GM23248 (cell line): ENCODE measurements around the gene GATM. TPM values are rescaled to one million over a fixed set of nuclear protein-coding genes. Genes with fewer than 3 reads are reported as not detected.

Source experiments
- DNase-seq: peaks from one replicate; pipeline ENCODE4 v3.0.0-alpha.2; 2015
- H2AFZ ChIP-seq: fragments of 200-600 bp; sonication (generic); 2 replicates; pipeline ENCODE4 v1.6.1; 2016; ENCODE audit warnings: antibody characterized with exemption
- H3F3A ChIP-seq: fragments of 200-600 bp; sonication (generic); 2 replicates; pipeline ENCODE4 v1.6.1; 2016; ENCODE audit warnings: mild to moderate bottlenecking, antibody characterized with exemption, mixed run types; ENCODE audit not compliant: insufficient read depth
- H3K27ac ChIP-seq: fragments of 200-600 bp; sonication (generic); 2 replicates; pipeline ENCODE4 v1.5.1; 2016; ENCODE audit warnings: mild to moderate bottlenecking
- H3K27me3 ChIP-seq: fragments of 200-600 bp; sonication (generic); replicated peaks from 2 replicates; pipeline ENCODE4 v1.6.1; 2016; ENCODE audit warnings: mild to moderate bottlenecking; ENCODE audit not compliant: insufficient read depth
- H3K36me3 ChIP-seq: fragments of 200-600 bp; sonication (generic); 2 replicates; pipeline ENCODE4 v1.6.1; 2016; ENCODE audit warnings: low read depth, mild to moderate bottlenecking
- H3K4me1 ChIP-seq: fragments of 200-600 bp; sonication (generic); 2 replicates; pipeline ENCODE4 v1.6.1; 2016; ENCODE audit warnings: mild to moderate bottlenecking; ENCODE audit not compliant: insufficient read depth
- H3K4me2 ChIP-seq: fragments of 200-600 bp; sonication (generic); one replicate; pipeline ENCODE4 v1.6.1; 2016; ENCODE audit warnings: mild to moderate bottlenecking; ENCODE audit not compliant: unreplicated experiment
- H3K4me3 ChIP-seq: fragments of 200-600 bp; sonication (generic); 2 replicates; pipeline ENCODE4 v1.5.1; 2016; ENCODE audit warnings: mild to moderate bottlenecking
- H3K79me2 ChIP-seq: fragments of 200-600 bp; sonication (generic); 2 replicates; pipeline ENCODE4 v1.6.1; 2016; ENCODE audit warnings: mild to moderate bottlenecking; ENCODE audit not compliant: insufficient read depth
- H3K9ac ChIP-seq: fragments of 200-600 bp; sonication (generic); 2 replicates; pipeline ENCODE4 v1.6.1; 2016; ENCODE audit warnings: mild to moderate bottlenecking
- H3K9me2 ChIP-seq: fragments of 200-600 bp; sonication (generic); 2 replicates; pipeline ENCODE4 v1.6.1; 2016; ENCODE audit warnings: mixed run types, mild to moderate bottlenecking, moderate library complexity; ENCODE audit not compliant: insufficient read depth
- H3K9me3 ChIP-seq: fragments of 200-600 bp; sonication (generic); one replicate; pipeline ENCODE4 v1.6.1; 2017; ENCODE audit warnings: low read depth
- H4K20me1 ChIP-seq: fragments of 200-600 bp; sonication (generic); 2 replicates; pipeline ENCODE4 v1.6.0; 2016; ENCODE audit not compliant: insufficient read depth
- EZH2 ChIP-seq: fragments of 200-600 bp; sonication (generic); IDR thresholded peaks from 2 replicates; pipeline ENCODE4 v1.6.1; 2018; ENCODE audit warnings: antibody characterized with exemption, mild to moderate bottlenecking; ENCODE audit not compliant: insufficient read depth, poor library complexity, severe bottlenecking
- EZH2phosphoT487 ChIP-seq: fragments of 200-600 bp; sonication (generic); IDR thresholded peaks from 2 replicates; pipeline ENCODE4 v1.6.1; 2018; ENCODE audit warnings: antibody characterized with exemption, moderate library complexity, mild to moderate bottlenecking, low read depth; ENCODE audit not compliant: insufficient read depth
- WGBS, 2 experiments: methylation state at CpG; one replicate each; pipeline ENCODE4 v1.1.6; 2015 to 2017; ENCODE audit warnings: low lambda C conversion rate in 2 of 2, low coverage in 1 of 2; ENCODE audit errors: missing lambda C conversion rate in 2 of 2; 5-methylcytosine and 5-hydroxymethylcytosine counted together
- in situ Hi-C: fragments of 300-500 bp; cut with MboI; formaldehyde crosslinking; loops from 2 replicates; pipeline ENCODE4 v1.15.0; 2020
- polyA plus RNA-seq: library from polyadenylated mRNA; unstranded; fragments of >200 nt; fragmentation: Nextera tagmentation; extraction: Ambion mirVana; gene quantifications from 2 replicates; pipeline ENCODE4 v1.2.1, GENCODE V29; 2016
- total RNA-seq: library from RNA; depleted of rRNA; stranded (reverse); fragments of >200 nt; shearing (Covaris generic); gene quantifications from 2 replicates; pipeline ENCODE4 v1.2.3, GENCODE V29; 2014

GATM gene
- total and polyA plus RNA-seq, 2 experiments from 2014 or later, result not detected

- H3K36me3 ChIP-seq, result peaks cover 58% of the 10 kb centered on the region
- WGBS, 2 experiments, result 94% methylated on average over 7 of the region's 7 CpGs
Observed at GRCh38 chr15:45417303-45417950, 39.1 kb upstream of the GATM start.

GRCh38 chr15:45414215-45414885, 36.0 kb upstream of the GATM start:
- no peaks in the 10 kb centered on the region; the same call in 1 of the 2 replicates for H3K79me2 ChIP-seq
- no peaks in the 10 kb centered on the region for H3K9me3 ChIP-seq
- no peak overlapping the region for H3K4me3 ChIP-seq
- H3K4me2 ChIP-seq, result no peak overlapping the region
- no peaks in the 10 kb centered on the region for H3K27me3 ChIP-seq
- DNase-seq, result no peak
- no peaks in the 10 kb centered on the region for H3F3A ChIP-seq
- H3K36me3 ChIP-seq, result peaks cover 65% of the 10 kb centered on the region
- no peak overlapping the region for H3K9ac ChIP-seq
- no peaks in the 10 kb centered on the region for H3K9me2 ChIP-seq
- in situ Hi-C loops, result no loop called here
- no peaks in the 10 kb centered on the region for H3K4me1 ChIP-seq
- TF ChIP-seq EZH2phosphoT487, result no peak
- TF ChIP-seq EZH2, result no peak
- no peak overlapping the region for H2AFZ ChIP-seq
- 63 to 64% methylated on average over 5 of the region's 5 CpGs for whole genome bisulfite sequencing, 2 experiments
- H3K27ac ChIP-seq, result no peak overlapping the region
- no peaks in the 10 kb centered on the region for H4K20me1 ChIP-seq

More at GRCh38 chr15:45417303-45417950, 39.1 kb upstream of the GATM start:
- no peak for TF ChIP-seq EZH2phosphoT487
- TF ChIP-seq EZH2, result no peak
- Histone ChIP-seq H2AFZ (no peak overlapping the region), H3K9ac (no peak overlapping the region), H3F3A (peaks cover 11% of the 10 kb centered on the region; the same call in 1 of the 2 replicates), H3K27me3 (no peaks in the 10 kb centered on the region), H3K9me3 (no peaks in the 10 kb centered on the region), H3K4me3 (no peak overlapping the region), H3K27ac (no peak overlapping the region), H3K79me2 (no peaks in the 10 kb centered on the region), H3K4me1 (no peaks in the 10 kb centered on the region), H3K4me2 (no peak overlapping the region), H3K9me2 (no peaks in the 10 kb centered on the region), H4K20me1 (no peaks in the 10 kb centered on the region)
- in situ Hi-C loops, result no loop called here
- DNase-seq, result no peak

GRCh38 chr15:45409596-45409995, 31.3 kb upstream of the GATM start:
- in situ Hi-C loops, result loop anchor here (10.0 kb wide), 1 partner anchor 245 kb away; no protein-coding TSS in a partner anchor
- no peaks in the 10 kb centered on the region for H3K9me3 ChIP-seq

GRCh38 chr15:45407786-45408185, 29.4 kb upstream of the GATM start:
- Histone ChIP-seq H3K27me3 (no peaks in the 10 kb centered on the region), H3K9me3 (no peaks in the 10 kb centered on the region), H3K9ac (no peak overlapping the region), H4K20me1 (no peaks in the 10 kb centered on the region), H3K36me3 (peaks cover 56% of the 10 kb centered on the region), H3K4me2 (no peak overlapping the region), H3K4me3 (no peak overlapping the region), H3K4me1 (peaks cover 9% of the 10 kb centered on the region), H3K9me2 (no peaks in the 10 kb centered on the region), H3F3A (no peaks in the 10 kb centered on the region), H3K27ac (no peak overlapping the region), H2AFZ (no peak overlapping the region), H3K79me2 (peaks cover 57% of the 10 kb centered on the region)
- in situ Hi-C loops, result loop anchor here (10.0 kb wide), 1 partner anchor 243 kb away; no protein-coding TSS in a partner anchor
- 98 to 100% methylated on average over 1 of the region's 1 CpG for WGBS, 2 experiments
- no peak for TF ChIP-seq EZH2phosphoT487
- TF ChIP-seq EZH2, result no peak
- DNase-seq, result no peak

More at GRCh38 chr15:45409596-45409995, 31.3 kb upstream of the GATM start:
- H3K4me2 ChIP-seq, result no peak overlapping the region
- no peaks in the 10 kb centered on the region for H4K20me1 ChIP-seq
- peaks cover 63% of the 10 kb centered on the region for H3K36me3 ChIP-seq
- H3K9me2 ChIP-seq, result no peaks in the 10 kb centered on the region
- no peaks in the 10 kb centered on the region for H3F3A ChIP-seq
- no peak overlapping the region for H3K9ac ChIP-seq
- DNase-seq, result no peak
- no peak overlapping the region for H2AFZ ChIP-seq
- peaks cover 39% of the 10 kb centered on the region for H3K79me2 ChIP-seq
- WGBS, 2 experiments, result 93 to 98% methylated on average over 5 of the region's 5 CpGs
- no peak overlapping the region for H3K27ac ChIP-seq
- TF ChIP-seq EZH2phosphoT487, result no peak
- H3K4me3 ChIP-seq, result no peak overlapping the region
- no peaks in the 10 kb centered on the region for H3K27me3 ChIP-seq
- H3K4me1 ChIP-seq, result no peaks in the 10 kb centered on the region
